ENCODE results near the gene TMEM131. TPM values are rescaled to one million over a fixed set of nuclear protein-coding genes. Genes with fewer than 3 reads are reported as not detected.
"Not testable (repeated sequence)": the region's sequence is repeated elsewhere in the genome, so short reads cannot be mapped to it uniquely, and the experiment has no call there.

Gene TMEM131
- total RNA-seq, 1 donor from 2014 or later: 52.9 TPM

GRCh38 chr2:97848306-97848705 lies 147.4 kb downstream of the TMEM131 start:
- DNase-seq (ENCODE audit: low spot score in 2 of 2, unreplicated experiment in 2 of 2): no peak
- peaks cover 4% of the 10 kb centered on the region for H3K9me3 Mint-ChIP-seq
- peaks cover 11% of the 10 kb centered on the region for H3K36me3 Mint-ChIP-seq
- no peak overlapping the region for H3K27ac Mint-ChIP-seq
- no peak overlapping the region for H3K4me3 Mint-ChIP-seq
- TF ChIP-seq, protein P1, sequence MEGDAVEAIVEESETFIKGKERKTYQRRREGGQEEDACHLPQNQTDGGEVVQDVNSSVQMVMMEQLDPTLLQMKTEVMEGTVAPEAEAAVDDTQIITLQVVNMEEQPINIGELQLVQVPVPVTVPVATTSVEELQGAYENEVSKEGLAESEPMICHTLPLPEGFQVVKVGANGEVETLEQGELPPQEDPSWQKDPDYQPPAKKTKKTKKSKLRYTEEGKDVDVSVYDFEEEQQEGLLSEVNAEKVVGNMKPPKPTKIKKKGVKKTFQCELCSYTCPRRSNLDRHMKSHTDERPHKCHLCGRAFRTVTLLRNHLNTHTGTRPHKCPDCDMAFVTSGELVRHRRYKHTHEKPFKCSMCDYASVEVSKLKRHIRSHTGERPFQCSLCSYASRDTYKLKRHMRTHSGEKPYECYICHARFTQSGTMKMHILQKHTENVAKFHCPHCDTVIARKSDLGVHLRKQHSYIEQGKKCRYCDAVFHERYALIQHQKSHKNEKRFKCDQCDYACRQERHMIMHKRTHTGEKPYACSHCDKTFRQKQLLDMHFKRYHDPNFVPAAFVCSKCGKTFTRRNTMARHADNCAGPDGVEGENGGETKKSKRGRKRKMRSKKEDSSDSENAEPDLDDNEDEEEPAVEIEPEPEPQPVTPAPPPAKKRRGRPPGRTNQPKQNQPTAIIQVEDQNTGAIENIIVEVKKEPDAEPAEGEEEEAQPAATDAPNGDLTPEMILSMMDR (IDR thresholded peaks at IDR 0.05; ENCODE audit: unreplicated experiment): no peak
- no peaks in the 10 kb centered on the region for H3K27me3 Mint-ChIP-seq (ENCODE audit: low read depth)
- H3K4me1 Mint-ChIP-seq: peaks cover 4% of the 10 kb centered on the region

DNA sequence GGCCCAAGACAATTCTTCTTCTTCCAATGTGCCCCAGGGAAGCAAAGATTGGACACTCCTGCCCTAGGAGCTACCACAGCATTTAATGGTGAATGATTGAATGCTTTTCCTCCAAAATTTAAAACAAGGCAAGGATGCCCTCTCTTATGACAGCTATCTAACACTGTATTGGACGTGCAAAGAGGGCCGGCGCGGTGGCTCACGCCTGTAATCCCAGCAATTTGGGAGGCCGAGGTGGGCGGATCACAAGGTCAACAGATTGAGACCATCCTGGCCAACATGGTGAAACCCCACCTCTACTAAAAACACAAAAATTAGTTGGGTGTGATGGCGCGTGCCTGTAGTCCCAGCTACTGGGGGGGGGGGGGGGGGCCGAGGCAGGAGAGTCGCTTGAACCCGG lies 149.0 kb downstream of the TMEM131 start:
- peaks cover 16% of the 10 kb centered on the region for H3K36me3 Mint-ChIP-seq
- not testable (repeated sequence) for H3K4me3 Mint-ChIP-seq; H3K4me1 Mint-ChIP-seq; H3K27me3 Mint-ChIP-seq (ENCODE audit: low read depth); H3K9me3 Mint-ChIP-seq; H3K27ac Mint-ChIP-seq; DNase-seq (ENCODE audit: low spot score in 2 of 2, unreplicated experiment in 2 of 2)

- Mint-ChIP-seq H3K9me3 (peaks cover 4% of the 10 kb centered on the region), H3K4me3 (no peak overlapping the region), H3K4me1 (peaks cover 4% of the 10 kb centered on the region), H3K27me3 (ENCODE audit: low read depth) (no peaks in the 10 kb centered on the region), H3K36me3 (peaks cover 16% of the 10 kb centered on the region), H3K27ac (no peak overlapping the region)
- no peak for DNase-seq (ENCODE audit: low spot score in 2 of 2, unreplicated experiment in 2 of 2)
- TF ChIP-seq, protein P1 (IDR thresholded peaks at IDR 0.05; ENCODE audit: unreplicated experiment): no peak
These were observed 149.9 kb downstream of the TMEM131 start for GRCh38 chr2:97845818-97846217.

DNA sequence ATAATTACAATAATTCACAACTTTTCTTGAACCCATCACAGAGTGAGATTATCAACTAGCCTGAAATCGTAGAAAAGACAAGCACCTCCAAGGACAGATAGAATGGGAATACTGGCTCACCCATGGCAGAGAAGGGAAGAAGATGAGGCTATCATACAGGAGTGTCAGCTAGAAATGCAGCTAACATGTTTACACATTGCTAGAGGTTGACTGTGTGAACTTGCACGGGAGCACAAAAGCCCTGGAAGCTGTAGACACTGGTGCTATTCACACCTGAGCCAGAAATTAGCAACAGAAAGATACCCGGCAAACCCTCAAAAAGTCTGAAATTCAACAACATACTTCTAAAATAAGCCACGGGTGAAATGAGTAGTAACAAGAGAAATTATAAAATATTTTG lies 150.6 kb downstream of the TMEM131 start:
- TF ChIP-seq, protein P1 (IDR thresholded peaks at IDR 0.05; ENCODE audit: unreplicated experiment): no peak
- Mint-ChIP-seq H3K27ac (no peak overlapping the region), H3K9me3 (peaks cover 4% of the 10 kb centered on the region), H3K27me3 (ENCODE audit: low read depth) (no peaks in the 10 kb centered on the region), H3K4me3 (no peak overlapping the region), H3K36me3 (peaks cover 21% of the 10 kb centered on the region), H3K4me1 (peaks cover 3% of the 10 kb centered on the region)
- DNase-seq (ENCODE audit: low spot score in 2 of 2, unreplicated experiment in 2 of 2): no peak

DNA sequence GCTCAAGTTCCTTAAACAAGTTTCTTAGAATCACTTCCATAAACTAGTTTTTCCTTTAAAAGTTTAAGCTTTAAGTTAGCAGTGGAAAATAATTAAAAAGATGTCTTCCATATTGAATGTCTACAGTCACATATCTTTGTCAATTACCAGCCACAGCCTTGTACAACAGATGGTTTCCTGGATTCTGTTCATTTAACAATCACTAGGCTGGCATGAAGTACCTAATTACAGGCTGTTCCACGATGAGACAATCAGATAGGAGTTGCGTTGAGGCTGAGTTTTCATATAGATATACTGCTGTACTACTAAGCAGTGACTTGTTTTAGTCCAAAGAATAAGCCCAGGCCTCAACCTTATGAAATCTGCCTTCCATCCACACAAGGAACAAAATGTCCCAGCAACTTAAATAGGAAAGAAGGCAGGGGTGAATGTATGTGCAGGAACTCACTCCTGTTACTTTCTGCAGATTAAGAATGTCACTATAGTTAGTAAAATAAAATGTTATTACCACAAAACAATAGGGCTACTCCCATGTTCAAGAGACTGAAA lies 151.4 kb downstream of the TMEM131 start:
- Mint-ChIP-seq H3K9me3 (peaks cover 4% of the 10 kb centered on the region), H3K36me3 (peaks cover 28% of the 10 kb centered on the region)
- TF ChIP-seq, protein P1 (IDR thresholded peaks at IDR 0.05; ENCODE audit: unreplicated experiment): no peak

DNA sequence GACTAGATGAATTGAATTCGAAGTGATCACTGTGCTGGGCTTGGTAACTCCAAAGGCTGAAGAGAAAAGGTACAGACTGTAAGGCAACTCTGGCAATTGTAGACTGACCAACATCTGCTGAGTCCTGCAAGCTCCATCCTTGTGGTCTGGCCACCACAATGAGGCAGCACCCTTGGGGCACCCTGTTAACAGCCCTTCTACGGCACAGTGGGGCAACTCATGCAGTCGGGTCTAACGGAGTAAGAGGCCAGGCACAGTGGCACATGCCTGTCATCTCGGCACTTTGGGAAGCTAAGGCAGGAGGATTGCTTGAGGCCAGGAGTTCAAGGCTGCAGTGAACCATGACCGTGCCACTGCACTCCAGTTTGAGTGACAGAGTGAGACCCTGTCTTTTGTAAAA lies 155.6 kb downstream of the TMEM131 start:
- no peak overlapping the region for H3K27ac Mint-ChIP-seq
- no peaks in the 10 kb centered on the region for H3K27me3 Mint-ChIP-seq (ENCODE audit: low read depth)
- H3K9me3 Mint-ChIP-seq: no peaks in the 10 kb centered on the region
- DNase-seq (ENCODE audit: low spot score in 2 of 2, unreplicated experiment in 2 of 2): no peak
- no peak overlapping the region for H3K4me3 Mint-ChIP-seq
- TF ChIP-seq, protein P1 (IDR thresholded peaks at IDR 0.05; ENCODE audit: unreplicated experiment): no peak
- no peaks in the 10 kb centered on the region for H3K4me1 Mint-ChIP-seq
- peaks cover 30% of the 10 kb centered on the region for H3K36me3 Mint-ChIP-seq

More for the DNA sequence above, 151.4 kb downstream of the TMEM131 start:
- Mint-ChIP-seq H3K27me3 (ENCODE audit: low read depth) (no peaks in the 10 kb centered on the region), H3K4me3 (no peak overlapping the region), H3K27ac (no peak overlapping the region), H3K4me1 (no peaks in the 10 kb centered on the region)
- no peak for DNase-seq (ENCODE audit: low spot score in 2 of 2, unreplicated experiment in 2 of 2)

Measured in mesothelial cell of epicardium (in vitro differentiated cells).